Measurements from ENCODE around the gene NADSYN1.
"Not testable (repeated sequence)": the region's sequence is repeated elsewhere in the genome, so short reads cannot be mapped to it uniquely, and the experiment has no call there.

Gene NADSYN1

GRCh38 chr11:71453037-71453917 lies at the start of gene NADSYN1:
TSS of gene NADSYN1 (plus strand) at chr11:71453203. CDS start at chr11:71453297, 94 bp downstream.
- DNase-seq (ENCODE audit: low read depth), result peak; percentile 93

- no peak for DNase-seq (ENCODE audit: low read depth)
Observed at GRCh38 chr11:71404209-71404608, 48.8 kb upstream of the NADSYN1 start.

GRCh38 chr11:71406681-71407080 lies 46.3 kb upstream of the NADSYN1 start:
- no peak for DNase-seq (ENCODE audit: low read depth)

- DNase-seq (ENCODE audit: low read depth), result no peak
Observed at GRCh38 chr11:71407356-71407755, 45.6 kb upstream of the NADSYN1 start.

GRCh38 chr11:71408826-71409225 lies 44.2 kb upstream of the NADSYN1 start:
- DNase-seq (ENCODE audit: low read depth), result no peak

- no peak for DNase-seq (ENCODE audit: low read depth)
Observed at GRCh38 chr11:71410363-71410966, 42.5 kb upstream of the NADSYN1 start.

GRCh38 chr11:71414645-71415044 lies 38.4 kb upstream of the NADSYN1 start:
- no peak for DNase-seq (ENCODE audit: low read depth)

- no peak for DNase-seq (ENCODE audit: low read depth)
Observed at GRCh38 chr11:71418643-71419042, 34.4 kb upstream of the NADSYN1 start.

GRCh38 chr11:71420455-71421241 lies 32.4 kb upstream of the NADSYN1 start:
- DNase-seq (ENCODE audit: low read depth), result no peak

GRCh38 chr11:71421392-71421950 lies 31.5 kb upstream of the NADSYN1 start:
- no peak for DNase-seq (ENCODE audit: low read depth)

GRCh38 chr11:71422318-71422717 lies 30.7 kb upstream of the NADSYN1 start:
- not testable (repeated sequence) for DNase-seq (ENCODE audit: low read depth)

GRCh38 chr11:71423181-71423790 lies 29.7 kb upstream of the NADSYN1 start:
- DNase-seq (ENCODE audit: low read depth), result no peak

- DNase-seq (ENCODE audit: low read depth), result no peak
Observed at GRCh38 chr11:71425409-71425808, 27.6 kb upstream of the NADSYN1 start.

GRCh38 chr11:71425860-71426259 lies 27.1 kb upstream of the NADSYN1 start:
- no peak for DNase-seq (ENCODE audit: low read depth)

- no peak for DNase-seq (ENCODE audit: low read depth)
Observed at GRCh38 chr11:71426413-71426812, 26.6 kb upstream of the NADSYN1 start.

GRCh38 chr11:71428861-71429435 lies 24.1 kb upstream of the NADSYN1 start:
- DNase-seq (ENCODE audit: low read depth), result no peak

GRCh38 chr11:71429701-71430100 lies 23.3 kb upstream of the NADSYN1 start:
- DNase-seq (ENCODE audit: low read depth), result no peak

GRCh38 chr11:71430166-71430565 lies 22.8 kb upstream of the NADSYN1 start:
- DNase-seq (ENCODE audit: low read depth), result no peak

GRCh38 chr11:71431271-71431670 lies 21.7 kb upstream of the NADSYN1 start:
- DNase-seq (ENCODE audit: low read depth), result no peak

GRCh38 chr11:71432761-71433647 lies 20.0 kb upstream of the NADSYN1 start:
- no peak for DNase-seq (ENCODE audit: low read depth)

Data from activated T-helper 9 cell treated with anti-CD3 and anti-CD28 coated beads, Interleukin-2, amount 50 U/mL, for 16 hours (primary cell).